Stomach (tissue), 9 donors: ENCODE measurements around the gene CLEC16A. TPM values are rescaled to one million over a fixed set of nuclear protein-coding genes. Genes with fewer than 3 reads are reported as not detected.
"Not testable (repeated sequence)": the region's sequence is repeated elsewhere in the genome, so short reads cannot be mapped to it uniquely, and the experiment has no call there.

ENCODE experiments used
- DNase-seq, 2 donors: peaks; one replicate each; pipeline versions ENCODE4 v3.0.0 to v3.0.0-alpha.2; 2013 to 2019
- H3K27ac ChIP-seq, 5 donors: fragments of 200-600 bp in 4 of 5; sonication (generic) in 4 of 5; one replicate each; pipeline ENCODE4 v1.5.1; 2013 to 2019; ENCODE audit warnings: mild to moderate bottlenecking in 1 of 5, moderate library complexity in 1 of 5
- H3K27me3 ChIP-seq, 3 donors: fragments of 200-600 bp; sonication (generic); one replicate each; pipeline ENCODE4 v1.5.1; 2017 to 2019; ENCODE audit warnings: mixed run types in 1 of 3
- H3K36me3 ChIP-seq, 4 donors: fragments of 200-600 bp; sonication (generic); 1 replicate in 3 of 4; 2 replicates in 1 of 4; pipeline ENCODE4 v1.5.1; 2016 to 2019
- H3K4me1 ChIP-seq, 4 donors: fragments of 200-600 bp; sonication (generic); one replicate each; pipeline ENCODE4 v1.5.1; 2016 to 2019
- H3K4me3 ChIP-seq, 4 donors: fragments of 200-600 bp; sonication (generic) in 3 of 4; one replicate each; pipeline ENCODE4 v1.5.1; 2016 to 2019; ENCODE audit warnings: mild to moderate bottlenecking in 1 of 4
- H3K9me3 ChIP-seq, 4 donors: fragments of 200-600 bp; sonication (generic); one replicate each; pipeline ENCODE4 v1.5.1; 2016 to 2019
- CTCF ChIP-seq, 7 experiments: fragments of 450-650 bp in 4 of 7; fragments of 200-600 bp in 3 of 7; sonication (generic) in 3 of 7; IDR thresholded peaks; one replicate each; pipeline ENCODE4 v1.5.1; 2016 to 2019; ENCODE audit warnings: antibody characterized with exemption in 7 of 7, control low read depth in 2 of 7, mild to moderate bottlenecking in 1 of 7
- EP300 ChIP-seq: sonication (generic); formaldehyde crosslinking; IDR thresholded peaks from one replicate; pipeline ENCODE4 v1.6.1; 2017; ENCODE audit warnings: antibody characterized with exemption
- POLR2A ChIP-seq, 4 donors: fragments of 450-650 bp; IDR thresholded peaks; one replicate each; pipeline ENCODE4 v1.6.1; 2016; ENCODE audit warnings: antibody characterized with exemption in 4 of 4, control low read depth in 2 of 4, mild to moderate bottlenecking in 1 of 4, moderate library complexity in 1 of 4
- POLR2AphosphoS5 ChIP-seq, 3 donors: sonication (generic); formaldehyde crosslinking; IDR thresholded peaks; one replicate each; pipeline ENCODE4 v1.6.1; 2016; ENCODE audit warnings: antibody characterized with exemption in 3 of 3
- WGBS, 5 donors: extraction: QIAGEN DNeasy Blood & Tissue Kit in 3 of 5; methylation state at CpG; one replicate each; pipeline versions ENCODE4 v1.1.5 to v1.1.7; 2013 to 2018; 5-methylcytosine and 5-hydroxymethylcytosine counted together
- intact Hi-C: fragments of 100-400 bp; cut with DNase I; formaldehyde crosslinking; loops from one replicate; pipeline ENCODE4 v1.15.1; 2023; ENCODE audit warnings: low total_unique reads
- polyA plus RNA-seq, 3 donors: library from polyadenylated mRNA; stranded (reverse); fragments of 200-250 nt; gene quantifications; one replicate each; pipeline ENCODE4 v1.2.3, GENCODE V29; 2013
- total RNA-seq, 5 donors: library from RNA; depleted of rRNA; stranded (reverse); fragments of >200 nt; gene quantifications; one replicate each; pipeline versions ENCODE4 v1.1.0 to v1.2.3, GENCODE V29; 2014 to 2016
- donor health status: healthy with polysubstance abuse.
- donor health status: Bipolar disorder and iron deficiency.
- donor health status: healthy.

CLEC16A gene
- total and polyA plus RNA-seq, 8 donors: 5.8 to 176 (median 21.8) TPM

GRCh38 chr16:10926867-10927266 is 17.5 kb upstream of the CLEC16A start:
- H3K4me3 ChIP-seq: no peak overlapping the region
- H3K36me3 ChIP-seq: peaks cover 33 to 92% (median 85%) of the 10 kb centered on the region in 4 donors
- H3K27ac ChIP-seq: no peak overlapping the region
- no peaks in the 10 kb centered on the region for H3K9me3 ChIP-seq
- no peak for TF ChIP-seq CTCF (IDR thresholded peaks at IDR 0.05)
- TF ChIP-seq POLR2AphosphoS5 (IDR thresholded peaks at IDR 0.05): no peak
- no peak for TF ChIP-seq EP300
- no peak for TF ChIP-seq POLR2A (IDR thresholded peaks at IDR 0.05)
- DNase-seq: no peak
- H3K27me3 ChIP-seq: no peaks in the 10 kb centered on the region
- 91 to 95% (median 94%) methylated on average over 5 of the region's 5 CpGs for WGBS, 5 donors
- intact Hi-C loops: no loop called here
- peaks cover 5 to 56% (median 32%) of the 10 kb centered on the region in 4 donors for H3K4me1 ChIP-seq

- intact Hi-C loops: no loop called here
- Histone ChIP-seq H3K27me3 (no peaks in the 10 kb centered on the region), H3K27ac (no peak overlapping the region), H3K9me3 (no peaks in the 10 kb centered on the region), H3K36me3 (peaks cover 33 to 92% (median 84%) of the 10 kb centered on the region in 4 donors), H3K4me3 (no peak overlapping the region), H3K4me1 (peaks cover 0 to 49% (median 24%) of the 10 kb centered on the region in 4 donors)
- 95 to 98% (median 96%) methylated on average over 11 of the region's 11 CpGs for WGBS, 5 donors
- no peak for DNase-seq
- no peak for TF ChIP-seq POLR2A (IDR thresholded peaks at IDR 0.05)
Observed at GRCh38 chr16:10927497-10928112, 16.8 kb upstream of the CLEC16A start.

GRCh38 chr16:10929097-10929496 is 15.3 kb upstream of the CLEC16A start:
- 63 to 85% (median 83%) methylated on average over 11 to 12 of the region's 12 CpGs for WGBS, 5 donors
- H3K4me3 ChIP-seq, H3K27me3 ChIP-seq, H3K9me3 ChIP-seq, intact Hi-C loops, H3K27ac ChIP-seq, DNase-seq: not testable (repeated sequence)
- Histone ChIP-seq H3K36me3 (peaks cover 39 to 92% (median 81%) of the 10 kb centered on the region in 4 donors), H3K4me1 (peaks cover 8 to 49% (median 23%) of the 10 kb centered on the region in 4 donors)

DNA sequence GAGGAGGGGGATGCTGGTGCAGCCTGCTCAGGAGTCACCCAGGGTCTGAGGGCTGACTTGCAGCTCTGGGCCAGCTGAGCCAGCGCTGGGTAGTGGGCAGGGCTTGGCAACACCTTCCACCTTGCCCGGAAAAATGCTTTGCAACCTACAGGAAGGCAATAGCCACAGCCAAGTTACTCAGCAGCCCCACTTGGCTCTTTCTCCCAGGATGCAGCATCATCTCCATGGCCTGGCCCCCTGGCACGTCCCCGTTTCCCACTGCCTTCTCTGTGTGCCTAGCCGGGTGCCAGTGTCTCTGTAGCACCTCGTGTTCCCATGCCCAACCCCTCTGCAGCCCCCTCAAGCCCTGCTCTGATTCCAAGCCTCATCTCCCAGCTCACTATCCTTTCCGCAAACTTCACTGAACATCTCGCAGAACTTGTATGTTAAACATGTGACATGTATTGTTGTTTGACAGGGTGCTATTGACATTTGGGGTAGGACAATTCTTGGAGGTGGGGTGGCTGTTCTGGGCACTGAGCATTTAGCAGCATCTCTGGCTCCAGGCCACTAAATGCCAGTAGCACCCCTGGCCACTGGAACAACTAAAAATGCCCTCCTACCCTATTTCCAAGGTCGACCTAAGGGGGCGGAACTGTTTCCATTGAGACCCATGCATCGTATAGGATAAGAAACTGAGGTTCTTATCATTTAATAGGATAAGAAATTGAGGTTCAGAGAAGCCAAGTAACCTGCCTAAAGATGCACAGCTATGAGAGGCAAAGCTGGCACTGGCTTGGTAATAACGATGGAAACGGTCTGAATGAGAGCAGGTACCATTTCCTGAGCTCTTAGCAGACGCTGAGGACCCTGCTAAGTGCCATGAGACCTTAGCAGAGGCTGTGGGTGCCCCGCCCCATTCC is 14.3 kb upstream of the CLEC16A start:
- Histone ChIP-seq H3K27me3 (no peaks in the 10 kb centered on the region), H3K9me3 (no peaks in the 10 kb centered on the region), H3K27ac (no peak overlapping the region), H3K4me3 (no peak overlapping the region), H3K4me1 (peaks cover 17 to 53% (median 29%) of the 10 kb centered on the region in 4 donors), H3K36me3 (peaks cover 35 to 82% (median 71%) of the 10 kb centered on the region in 4 donors)
- TF ChIP-seq POLR2AphosphoS5 (IDR thresholded peaks at IDR 0.05) (no peak), CTCF (IDR thresholded peaks at IDR 0.05) (no peak), POLR2A (IDR thresholded peaks at IDR 0.05) (no peak), EP300 (no peak)
- intact Hi-C loops: no loop called here
- 67 to 74% (median 72%) methylated on average over 14 to 15 of the region's 15 CpGs for WGBS, 5 donors
- no peak for DNase-seq

DNA sequence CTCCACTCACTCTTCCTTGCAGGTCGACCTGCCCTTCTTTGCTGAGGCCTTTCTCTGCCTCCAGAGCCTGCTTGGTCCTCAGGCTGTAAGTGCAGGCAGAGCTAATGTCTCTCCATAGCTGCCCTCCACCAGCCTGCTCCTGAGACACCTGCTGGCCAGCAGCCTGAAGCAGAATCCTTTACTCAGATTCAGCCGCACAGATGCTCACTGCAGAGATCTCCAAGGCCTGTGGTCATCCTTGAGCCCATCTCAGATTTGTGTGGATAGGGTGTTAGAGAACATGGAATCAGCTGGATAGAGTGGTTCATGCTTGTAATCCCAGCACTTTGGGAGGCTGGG is 13.6 kb upstream of the CLEC16A start:
- H3K36me3 ChIP-seq: peaks cover 28 to 76% (median 65%) of the 10 kb centered on the region in 4 donors

More for the DNA sequence above, 13.6 kb upstream of the CLEC16A start:
- WGBS, 5 donors: 60 to 83% (median 67%) methylated on average over 2 of the region's 2 CpGs
- Histone ChIP-seq H3K4me1 (peaks cover 24 to 59% (median 32%) of the 10 kb centered on the region in 4 donors), H3K27me3 (no peaks in the 10 kb centered on the region), H3K4me3 (no peak overlapping the region), H3K9me3 (no peaks in the 10 kb centered on the region), H3K27ac (no peak overlapping the region)
- intact Hi-C loops: no loop called here
- DNase-seq: no peak
- TF ChIP-seq CTCF (IDR thresholded peaks at IDR 0.05): no peak
- no peak for TF ChIP-seq POLR2AphosphoS5 (IDR thresholded peaks at IDR 0.05)
- TF ChIP-seq EP300: no peak
